HG02642 (cell line): Measurements from ENCODE around the gene AXDND1.
"Not testable (repeated sequence)": the region's sequence is repeated elsewhere in the genome, so short reads cannot be mapped to it uniquely, and the experiment has no call there.

Experiments used
- ATAC-seq: cut with Tn5 transposase; IDR thresholded peaks from one replicate; pipeline ENCODE4 v1.9.1; 2021; ENCODE audit warnings: mild to moderate bottlenecking; ENCODE audit not compliant: unreplicated experiment, poor library complexity

The AXDND1 gene

DNA sequence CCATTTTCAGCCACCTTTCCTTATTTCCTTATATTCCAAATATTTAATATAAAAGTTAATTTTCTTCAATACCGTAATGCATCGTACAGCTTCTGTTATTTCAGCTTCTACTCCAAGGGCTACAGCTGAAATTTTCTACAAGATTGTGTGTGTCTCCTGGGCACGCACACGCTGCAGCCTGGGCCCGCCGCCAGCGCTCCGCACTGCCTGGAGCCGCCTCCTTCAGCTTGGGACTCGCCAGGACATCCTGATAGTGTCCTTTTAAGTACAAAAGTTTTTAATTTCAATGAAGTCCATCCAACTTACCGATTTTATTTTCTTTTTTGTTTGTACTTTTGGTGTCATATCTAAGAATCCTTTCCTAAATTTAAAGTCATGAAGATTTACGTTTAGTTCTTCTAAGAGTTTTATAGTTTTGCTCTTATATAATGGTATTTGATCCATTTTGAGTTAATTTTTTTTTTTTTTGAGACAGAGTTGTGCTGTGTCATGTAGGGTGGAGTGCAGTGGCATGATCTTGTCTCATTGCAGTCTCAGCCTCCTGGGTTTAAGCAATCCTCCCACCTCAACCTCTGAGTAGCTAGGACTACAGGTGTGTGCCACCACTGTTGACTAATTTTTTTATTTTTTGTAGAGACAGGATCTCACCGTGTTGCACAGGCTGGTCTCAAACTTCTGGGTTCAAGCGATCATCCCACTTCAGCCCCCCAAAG lies 82.8 kb downstream of the AXDND1 start:
- ATAC-seq: no peak

DNA sequence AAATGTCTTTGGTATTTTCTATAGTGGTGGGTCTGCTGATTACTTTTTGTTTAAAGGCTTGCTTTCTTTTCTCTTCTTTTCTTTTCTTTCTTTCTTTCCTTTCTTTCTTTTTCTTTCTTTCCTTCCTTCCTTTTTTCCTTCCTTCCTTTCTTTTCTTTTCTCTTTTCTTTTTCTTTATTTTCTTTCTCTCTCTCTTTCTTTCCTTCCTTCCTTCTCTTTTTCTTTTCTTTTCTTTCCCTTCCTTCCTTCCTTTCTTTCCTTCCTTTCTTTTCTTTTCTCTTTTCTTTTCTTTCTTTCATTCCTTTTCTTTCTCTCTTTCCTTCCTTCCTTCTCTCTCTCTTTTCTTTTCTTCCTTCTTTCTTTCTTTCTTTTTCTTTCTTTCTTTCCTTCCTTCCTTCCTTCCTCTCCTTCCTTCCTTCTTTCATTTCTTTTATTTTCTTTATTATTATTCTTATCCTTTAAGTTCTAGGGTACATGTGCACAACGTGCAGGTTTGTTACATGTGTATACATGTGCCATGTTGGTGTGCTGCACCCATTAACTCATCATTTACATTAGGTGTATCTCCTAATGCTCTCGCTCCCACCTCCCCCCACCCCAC lies 93.9 kb downstream of the AXDND1 start:
- ATAC-seq: not testable (repeated sequence)

DNA sequence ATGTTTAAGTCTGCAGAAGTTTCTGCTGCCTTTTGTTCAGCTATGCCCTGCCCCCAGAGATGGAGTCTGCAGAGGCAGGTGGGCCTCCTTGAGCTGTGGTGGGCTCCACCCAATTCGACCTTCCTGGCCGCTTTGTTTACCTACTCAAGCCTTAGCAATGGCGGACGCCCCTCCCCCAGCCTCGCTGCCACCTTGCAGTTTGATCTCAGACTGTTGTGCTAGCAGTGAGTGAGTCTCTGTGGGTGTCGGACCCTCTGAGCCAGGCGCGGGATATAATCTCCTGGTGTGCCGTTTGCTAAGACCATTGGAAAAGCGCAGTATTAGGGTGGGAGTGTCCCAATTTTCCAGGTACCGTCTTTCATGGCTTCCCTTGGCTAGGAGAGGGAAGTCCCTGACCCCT lies 99.9 kb downstream of the AXDND1 start:
- not testable (repeated sequence) for ATAC-seq

DNA sequence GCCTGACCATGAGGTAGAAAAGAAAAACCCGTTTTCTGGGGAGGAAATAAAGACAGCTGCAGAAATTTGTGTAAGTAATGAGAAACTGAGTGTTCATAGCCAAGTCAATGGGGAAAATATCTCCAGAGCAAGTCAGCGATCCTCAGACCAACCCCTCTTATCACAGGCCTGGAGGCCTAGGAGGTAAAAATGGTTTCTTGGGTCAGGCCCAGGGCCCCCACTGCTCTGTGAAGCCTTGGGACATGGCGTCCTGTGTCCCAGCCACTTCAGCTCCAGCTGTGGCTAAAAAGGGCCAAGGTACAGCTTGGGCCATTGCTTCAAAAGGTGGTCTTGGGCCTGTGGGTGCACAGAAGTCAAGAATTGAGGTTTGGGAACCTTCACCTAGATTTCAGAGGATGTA lies 108.9 kb downstream of the AXDND1 start:
- no peak for ATAC-seq

DNA sequence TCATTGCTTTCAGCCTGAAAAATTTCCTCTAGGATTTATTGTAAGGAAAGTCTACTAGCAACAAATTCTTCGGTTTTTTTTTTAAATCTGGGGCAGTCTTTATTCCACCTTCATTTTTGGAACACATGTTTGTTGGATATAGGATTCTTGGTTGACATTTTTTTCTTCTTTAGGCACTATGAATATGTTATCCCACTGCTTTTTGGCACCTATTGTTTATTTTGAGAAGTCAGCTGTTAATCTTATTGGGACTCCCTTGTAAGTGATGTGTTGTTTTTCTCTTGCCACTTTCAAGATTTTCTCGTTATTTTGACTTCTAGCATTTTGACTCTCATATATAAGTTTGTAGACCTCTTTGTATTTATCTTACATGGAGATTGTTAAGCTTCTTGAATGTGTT lies 110.7 kb downstream of the AXDND1 start:
- ATAC-seq: no peak

DNA sequence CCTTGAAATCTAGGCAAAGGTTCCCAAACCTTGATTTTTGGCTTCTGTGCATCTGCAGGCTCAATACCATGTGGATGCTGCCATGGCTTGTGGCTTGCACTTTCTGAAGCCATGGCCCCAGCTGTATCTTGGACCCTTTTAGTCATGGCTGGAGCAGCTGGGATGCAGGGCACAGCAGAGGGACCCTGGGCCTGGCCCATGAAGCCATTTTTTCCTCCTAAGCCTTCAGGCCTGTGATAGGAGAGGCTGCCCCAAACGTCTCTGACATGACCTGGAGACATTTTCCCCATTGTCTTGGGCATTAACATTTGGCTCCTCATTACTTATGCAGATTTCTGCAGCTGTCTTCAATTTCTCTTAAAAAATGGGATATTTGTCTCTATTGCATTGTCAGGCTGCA lies 112.6 kb downstream of the AXDND1 start:
- no peak for ATAC-seq

DNA sequence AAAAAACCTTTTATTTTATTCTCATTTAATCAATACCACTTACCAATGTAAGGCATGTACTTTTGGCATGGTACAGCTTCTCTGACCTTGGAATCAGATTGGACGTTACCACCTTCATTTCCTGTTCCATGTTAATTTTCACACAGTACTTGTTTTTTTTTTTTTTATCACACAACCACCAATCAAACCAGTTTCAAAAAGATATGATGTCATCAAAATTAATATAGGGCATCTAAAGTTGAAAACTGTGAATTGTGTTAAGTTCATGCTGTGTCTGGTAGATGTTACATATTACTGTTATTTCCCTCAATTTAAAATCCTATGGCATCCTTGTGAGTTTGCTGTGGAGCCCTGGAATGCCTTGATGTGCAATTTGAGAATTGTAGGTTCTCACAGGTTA lies 124.8 kb downstream of the AXDND1 start:
- no peak for ATAC-seq

DNA sequence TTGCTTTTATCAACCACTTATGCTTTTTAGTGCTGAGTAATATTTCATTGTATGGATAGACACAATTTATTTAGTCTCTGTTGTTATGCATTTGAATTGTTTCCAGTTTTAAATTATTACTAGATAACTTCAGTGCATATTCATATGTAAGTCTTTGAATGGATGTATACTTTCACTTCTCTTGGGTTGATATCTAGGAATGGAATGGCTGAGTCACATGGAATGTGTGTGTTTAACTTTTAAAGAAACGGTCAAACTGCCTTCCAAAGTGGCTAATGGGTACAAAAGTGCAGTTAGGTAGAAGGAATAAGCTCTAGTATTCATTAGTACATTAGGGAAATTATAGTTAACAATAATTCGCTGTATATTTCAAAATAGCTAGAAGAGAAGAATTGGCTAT lies 127.6 kb downstream of the AXDND1 start:
- no peak for ATAC-seq

DNA sequence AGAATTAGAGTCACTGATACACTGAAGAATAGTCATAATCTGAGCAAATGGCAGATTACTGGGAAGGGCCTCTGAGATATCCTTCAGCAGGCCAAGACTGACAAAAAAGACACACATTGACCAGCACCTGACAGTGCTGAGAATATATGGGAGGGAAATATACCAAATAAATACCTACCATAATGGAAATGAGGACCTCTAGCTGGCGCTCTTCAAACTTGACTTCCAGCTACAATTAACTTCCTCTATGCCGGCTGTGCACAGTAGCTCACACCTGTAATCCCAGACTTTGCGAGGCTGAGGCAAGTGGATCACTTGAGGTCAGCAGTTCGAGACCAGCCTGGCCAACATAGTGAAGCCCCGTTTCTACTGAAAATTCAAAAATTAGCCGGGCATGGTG lies 140.4 kb downstream of the AXDND1 start:
- ATAC-seq: no peak

DNA sequence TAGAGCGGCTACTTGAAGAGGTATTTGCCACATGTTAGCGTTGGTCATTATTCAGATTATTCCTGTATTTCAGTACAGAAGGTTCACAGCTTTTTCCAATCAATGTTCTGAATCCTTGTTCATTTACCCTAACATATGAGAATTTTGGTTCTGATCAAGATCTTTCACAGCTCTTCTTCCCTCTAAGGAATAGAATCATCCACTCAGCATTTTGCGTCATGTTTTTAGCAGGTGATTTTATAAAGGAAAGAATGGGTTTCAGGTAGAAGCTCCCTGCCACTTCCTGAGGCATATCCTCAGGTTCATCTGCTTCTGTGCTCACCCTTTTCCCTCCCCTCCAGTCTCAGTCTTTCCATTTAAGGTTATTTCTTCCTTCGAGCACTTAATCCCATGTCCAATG lies 143.6 kb downstream of the AXDND1 start:
- no peak for ATAC-seq

DNA sequence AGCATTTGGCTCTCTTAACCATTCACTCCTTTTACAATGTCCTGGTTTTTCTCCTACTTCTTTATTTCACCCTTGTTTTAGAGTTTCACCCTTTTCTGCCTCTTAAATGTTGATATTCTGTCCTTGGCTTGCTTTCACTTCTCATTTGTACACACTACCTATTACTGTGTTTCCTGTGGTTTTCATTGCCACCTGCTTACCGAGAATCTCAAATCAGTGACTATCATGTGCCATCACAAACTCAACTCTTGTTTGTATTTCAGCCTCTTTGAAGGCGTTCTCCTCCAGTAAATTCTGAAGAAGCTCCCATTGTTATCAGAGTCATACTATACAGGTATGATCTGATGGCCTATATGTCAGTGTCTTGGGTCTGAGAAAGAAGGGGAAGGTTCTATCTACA lies 144.3 kb downstream of the AXDND1 start:
- peak; percentile 58 for ATAC-seq

DNA sequence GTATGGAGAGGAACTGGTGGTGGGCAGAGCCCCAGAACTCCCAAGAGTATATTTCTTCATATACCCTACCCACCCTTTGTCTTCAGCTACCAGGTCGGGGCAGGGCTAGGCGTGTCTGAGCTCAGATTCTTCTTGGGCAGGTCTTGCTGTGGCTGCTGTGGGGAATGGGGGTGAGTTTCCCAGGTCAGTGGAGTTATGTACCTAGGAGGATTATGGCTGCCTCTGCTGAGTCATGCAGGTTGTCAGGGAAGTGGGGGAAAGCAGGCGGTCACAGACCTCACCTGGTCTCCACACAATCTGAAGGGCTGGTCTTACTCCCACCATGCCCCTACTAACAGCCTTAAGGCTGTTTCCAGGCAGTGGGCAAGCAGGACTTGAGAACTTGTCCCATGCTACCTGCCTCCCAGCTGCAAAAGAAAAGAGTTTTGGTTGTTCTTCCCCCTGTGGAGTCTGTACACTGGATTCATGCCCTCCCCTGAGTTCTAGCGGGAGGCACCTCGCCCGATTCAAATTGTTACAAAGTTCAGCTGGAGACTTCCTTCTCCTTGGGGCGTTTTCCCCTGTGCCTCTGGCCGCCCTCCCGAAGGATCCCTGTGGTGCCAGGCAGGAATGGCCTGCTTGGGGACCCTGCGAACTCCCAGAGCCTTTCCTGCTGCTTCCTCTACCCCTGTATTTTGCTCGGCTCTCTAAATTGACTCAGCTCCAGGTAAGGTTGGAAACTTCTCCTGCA lies 151.4 kb downstream of the AXDND1 start:
- ATAC-seq: no peak

DNA sequence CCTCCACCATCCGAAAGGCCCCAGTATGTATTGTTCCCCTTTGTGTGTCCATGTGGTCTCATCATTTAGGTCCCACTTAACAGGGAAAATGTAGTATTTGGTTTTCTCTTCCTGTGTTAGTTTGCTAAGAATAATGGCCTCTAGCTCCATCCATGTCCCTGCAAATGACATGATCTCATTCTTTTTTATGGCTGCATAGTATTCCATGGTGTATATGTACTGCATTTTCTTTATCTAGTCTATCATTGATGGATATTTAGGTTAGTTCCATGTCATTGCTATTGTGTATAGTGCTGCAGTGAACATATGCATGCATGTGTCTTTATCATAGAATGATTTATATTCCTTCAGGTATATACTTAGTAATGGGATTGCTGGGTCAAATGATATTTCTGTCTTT lies 152.8 kb downstream of the AXDND1 start:
- not testable (repeated sequence) for ATAC-seq

DNA sequence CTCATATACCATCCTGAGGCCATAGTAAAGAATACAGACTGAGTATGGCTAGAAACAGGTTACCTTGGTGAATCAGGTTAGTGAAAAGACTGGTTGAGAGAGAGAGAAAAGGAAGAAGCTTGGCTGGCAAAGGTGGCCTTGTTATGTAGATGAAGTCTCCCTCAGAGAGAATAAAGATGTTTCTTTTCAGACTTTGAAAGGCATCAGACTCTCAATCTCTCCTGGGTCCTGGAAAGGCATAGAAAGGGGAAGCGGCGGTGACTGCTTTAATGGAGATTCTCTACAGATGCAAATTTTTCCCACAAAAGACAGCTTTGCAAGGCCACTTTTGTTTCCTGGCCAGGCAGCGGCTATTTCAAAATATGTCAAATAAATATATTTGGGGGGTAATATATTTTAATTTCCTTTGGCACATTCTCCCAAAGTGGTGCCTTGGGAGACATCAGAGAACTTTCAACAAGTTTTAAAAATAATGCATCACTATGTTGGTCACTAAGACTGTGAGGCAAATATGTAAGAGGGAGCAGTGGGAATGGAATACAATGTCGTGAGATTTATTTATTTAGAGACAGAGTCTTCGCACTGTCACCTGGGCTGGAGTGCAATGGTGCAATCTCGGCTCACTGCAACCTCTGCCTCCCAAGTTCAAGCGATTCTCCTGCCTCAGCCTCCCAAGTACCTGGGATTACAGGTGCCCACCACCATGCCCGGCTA lies 163.9 kb downstream of the AXDND1 start:
- ATAC-seq: no peak

DNA sequence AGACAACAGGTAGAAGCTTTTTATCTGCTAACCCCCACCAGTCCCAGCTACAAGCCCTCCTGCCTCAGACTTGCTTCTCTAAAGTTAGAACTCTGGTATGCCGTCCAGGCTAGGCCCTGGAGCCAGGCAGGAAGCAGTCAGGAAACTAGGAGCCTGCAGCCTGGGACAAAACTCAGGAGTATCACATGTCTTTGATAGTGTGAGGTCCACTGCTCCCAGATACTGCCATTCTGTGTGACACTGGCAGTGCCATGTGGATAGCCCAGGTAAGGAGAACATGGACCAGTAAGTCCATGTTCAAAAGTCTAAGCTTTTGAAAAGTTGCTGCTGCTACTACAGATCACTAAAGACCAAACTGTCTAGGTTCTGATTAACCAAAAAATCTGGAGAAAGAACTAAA lies 164.6 kb downstream of the AXDND1 start:
- ATAC-seq: no peak

DNA sequence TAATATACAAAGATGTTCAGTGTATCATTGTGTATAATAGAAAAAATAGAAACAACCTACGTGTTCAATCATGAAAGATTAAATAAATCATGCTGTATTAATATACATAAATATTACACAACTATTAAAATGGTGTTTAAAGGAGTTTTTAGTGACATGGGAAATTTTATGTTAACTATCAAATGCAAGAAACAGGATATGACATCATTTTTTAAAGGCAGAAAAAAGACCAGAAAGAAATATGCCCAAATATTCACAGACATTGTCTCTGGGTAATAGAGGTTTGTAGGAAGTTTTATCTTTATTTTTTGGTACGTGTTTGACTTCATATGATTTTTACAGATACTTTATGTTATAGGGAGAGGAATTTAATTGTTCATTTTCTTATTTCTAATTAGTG lies 176.0 kb downstream of the AXDND1 start:
- ATAC-seq: no peak

DNA sequence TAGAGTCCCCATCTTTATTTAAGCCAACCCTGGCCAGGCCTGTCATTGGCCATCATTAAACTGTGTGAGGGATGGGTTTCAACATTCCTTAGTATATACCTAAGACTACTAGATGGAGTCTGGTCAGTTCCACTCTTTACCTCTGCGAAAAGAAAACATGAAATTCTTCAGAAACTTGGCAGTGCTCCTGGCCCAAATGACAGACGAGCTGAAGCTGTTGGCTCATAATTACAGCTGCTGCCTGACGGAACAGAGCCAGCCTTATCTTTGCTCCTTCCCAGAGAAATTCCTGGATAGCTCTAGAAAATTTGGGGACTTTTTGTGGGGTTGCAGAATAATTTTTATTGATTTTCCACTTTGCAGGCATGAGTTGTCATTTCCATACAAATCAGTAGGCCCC lies 179.6 kb downstream of the AXDND1 start:
- no peak for ATAC-seq

DNA sequence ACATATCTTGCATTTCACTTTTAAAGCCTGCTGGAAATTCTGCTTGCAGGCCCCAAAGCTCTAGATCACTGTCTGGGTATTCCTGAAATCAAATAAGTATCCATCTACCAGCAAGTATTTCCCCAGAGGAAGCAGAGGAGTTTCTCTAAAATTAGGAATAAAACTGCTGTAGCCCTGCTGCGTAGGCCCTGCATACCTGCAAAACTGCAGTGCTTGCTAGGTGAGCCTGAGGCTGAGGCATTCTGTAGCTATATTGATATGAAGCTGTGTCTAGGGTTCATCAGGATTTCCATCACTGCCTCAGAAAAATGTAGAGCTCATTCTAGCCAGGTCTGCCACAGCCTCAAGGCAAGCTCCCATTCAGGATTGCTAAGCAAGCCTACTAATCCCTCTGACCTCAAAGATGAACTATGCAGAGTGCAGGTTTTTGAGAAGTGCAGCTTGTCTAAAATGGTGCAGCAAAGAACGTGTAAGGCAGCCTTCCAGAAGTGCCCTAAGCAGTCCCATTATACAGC lies 181.3 kb downstream of the AXDND1 start:
- no peak for ATAC-seq

DNA sequence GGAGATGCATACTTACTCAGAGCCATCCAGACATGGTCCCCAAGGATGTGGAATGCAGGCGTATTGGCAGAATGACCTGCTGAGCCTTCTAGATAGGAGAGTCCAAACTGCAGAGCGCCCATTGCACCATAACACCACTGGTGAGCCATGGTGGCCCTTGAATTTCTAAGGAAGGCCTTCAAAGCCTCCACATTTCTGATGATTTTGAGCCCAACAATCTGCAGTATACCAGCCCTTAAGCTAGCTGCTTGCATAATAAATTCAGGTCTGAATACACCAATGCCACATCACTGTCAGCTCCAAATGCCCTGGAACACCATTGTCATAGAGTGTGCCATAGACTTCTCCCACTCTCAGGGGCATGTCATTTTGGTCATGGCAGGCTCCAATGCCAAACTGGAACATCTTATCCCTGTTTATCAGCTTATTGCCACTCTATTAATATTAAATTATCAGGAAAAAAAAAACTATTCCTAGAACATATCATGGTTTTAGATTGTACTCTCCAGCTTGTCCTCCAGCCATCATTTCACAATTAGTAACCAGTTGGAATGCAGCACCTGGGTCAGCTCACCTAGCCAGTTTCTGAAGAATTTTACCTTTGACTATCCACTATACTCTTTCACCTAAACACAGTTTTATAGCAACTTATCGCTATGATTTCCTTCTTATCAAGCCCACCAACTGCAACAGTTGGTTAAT lies 183.0 kb downstream of the AXDND1 start:
- ATAC-seq: no peak

DNA sequence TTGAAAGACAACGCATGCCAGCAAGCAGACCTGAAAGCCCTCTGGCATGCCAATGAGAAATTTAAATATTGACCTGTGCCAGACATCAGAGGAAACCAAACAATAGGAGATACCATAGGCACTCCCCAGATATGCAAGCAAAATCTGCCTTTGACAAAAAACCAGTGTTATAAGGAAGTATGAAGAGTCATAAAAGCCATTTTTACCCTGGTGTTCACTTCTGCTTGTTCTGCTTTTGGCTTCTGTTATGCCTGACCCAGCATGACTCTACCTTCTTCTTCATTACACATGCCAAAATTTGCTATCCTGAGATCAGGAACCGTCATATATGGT lies 183.6 kb downstream of the AXDND1 start:
- no peak for ATAC-seq
